Liver (tissue), 9 donors: Measurements from ENCODE around the gene CREB3L2. TPM values are rescaled to one million over a fixed set of nuclear protein-coding genes. Genes with fewer than 3 reads are reported as not detected.

Experiments used
- DNase-seq: peaks from one replicate; pipeline ENCODE4 v3.0.0-alpha.2; 2017; ENCODE audit warnings: low spot score
- H3K27ac ChIP-seq, 2 donors: one replicate each; pipeline ENCODE4 v1.7.0; 2013; ENCODE audit warnings: inconsistent platforms in 2 of 2, low read length in 2 of 2, control low read depth in 1 of 2, low read depth in 1 of 2, mild to moderate bottlenecking in 1 of 2
- H3K27me3 ChIP-seq, 4 donors: one replicate each; pipeline versions ENCODE4 v1.6.1 to v1.7.0; 2013; ENCODE audit warnings: low read length in 3 of 4, inconsistent platforms in 1 of 4, mild to moderate bottlenecking in 1 of 4, moderate library complexity in 1 of 4; ENCODE audit not compliant: control insufficient read depth in 4 of 4, insufficient read depth in 4 of 4
- H3K36me3 ChIP-seq, 4 donors: one replicate each; pipeline versions ENCODE4 v1.6.1 to v1.7.0; 2013; ENCODE audit warnings: low read length in 3 of 4, mild to moderate bottlenecking in 3 of 4, low read depth in 1 of 4, moderate library complexity in 1 of 4; ENCODE audit not compliant: control insufficient read depth in 4 of 4, insufficient read depth in 3 of 4
- H3K4me1 ChIP-seq, 4 donors: one replicate each; pipeline versions ENCODE4 v1.6.1 to v1.7.0; 2013; ENCODE audit warnings: low read length in 3 of 4, mild to moderate bottlenecking in 3 of 4, moderate library complexity in 1 of 4; ENCODE audit not compliant: control insufficient read depth in 4 of 4, insufficient read depth in 4 of 4
- H3K4me3 ChIP-seq, 3 donors: one replicate each; pipeline versions ENCODE4 v1.6.1 to v1.7.0; 2013; ENCODE audit warnings: low read length in 3 of 3, control low read depth in 1 of 3, low read depth in 1 of 3, mild to moderate bottlenecking in 1 of 3
- H3K9ac ChIP-seq, 2 donors: one replicate each; pipeline ENCODE4 v1.7.0; 2013; ENCODE audit warnings: low read length in 2 of 2, mild to moderate bottlenecking in 2 of 2, moderate library complexity in 2 of 2, control low read depth in 1 of 2, low read depth in 1 of 2
- H3K9me3 ChIP-seq, 4 donors: one replicate each; pipeline versions ENCODE4 v1.6.1 to v1.7.0; 2013; ENCODE audit warnings: low read length in 3 of 4; ENCODE audit not compliant: control insufficient read depth in 4 of 4
- CTCF ChIP-seq: fragments of 150-350 bp; IDR thresholded peaks from 2 replicates; pipeline ENCODE4 v1.5.1; 2017; ENCODE audit warnings: improper control_type of control experiment, low read depth, low read length; ENCODE audit not compliant: missing input control
- FOXA2 ChIP-seq: IDR thresholded peaks from 2 replicates; pipeline ENCODE4 v1.6.1; 2016; ENCODE audit warnings: antibody characterized with exemption
- GABPA ChIP-seq, 2 donors: IDR thresholded peaks in 1 of 2; conservative IDR thresholded peaks in 1 of 2; 2 replicates each; pipeline ENCODE4 v1.6.1; 2016; ENCODE audit warnings: antibody characterized with exemption in 2 of 2, mild to moderate bottlenecking in 1 of 2, moderate library complexity in 1 of 2
- MAX ChIP-seq: IDR thresholded peaks from 2 replicates; pipeline ENCODE4 v1.6.1; 2016; ENCODE audit warnings: antibody characterized with exemption
- RAD21 ChIP-seq, 2 donors: IDR thresholded peaks; 2 replicates each; pipeline ENCODE4 v1.6.1; 2016; ENCODE audit warnings: antibody characterized with exemption in 2 of 2, mild to moderate bottlenecking in 2 of 2
- REST ChIP-seq: IDR thresholded peaks from 2 replicates; pipeline ENCODE4 v1.6.1; 2016; ENCODE audit warnings: antibody characterized with exemption, mild to moderate bottlenecking
- TAF1 ChIP-seq: conservative IDR thresholded peaks from 2 replicates; pipeline ENCODE4 v1.6.1; 2016; ENCODE audit warnings: antibody characterized with exemption, mild to moderate bottlenecking
- ZBTB33 ChIP-seq: IDR thresholded peaks from 2 replicates; pipeline ENCODE4 v1.6.1; 2016; ENCODE audit warnings: antibody characterized with exemption
- WGBS: extraction: QIAGEN DNeasy Blood & Tissue Kit; methylation state at CpG from one replicate; pipeline ENCODE4 v1.1.7; 2013; 5-methylcytosine and 5-hydroxymethylcytosine counted together
- polyA plus RNA-seq, 2 donors: library from polyadenylated mRNA; stranded (reverse) in 1 of 2; unstranded in 1 of 2; fragments of 200-250 nt in 1 of 2; fragments of >200 nt in 1 of 2; fragmentation: Nextera tagmentation in 1 of 2; extraction: Ambion mirVana in 1 of 2; gene quantifications; one replicate each; pipeline versions ENCODE4 v1.2.1 to v1.2.3, GENCODE V29; 2013 to 2015
- total RNA-seq, 2 donors: library from RNA; depleted of rRNA; stranded (reverse); fragments of >200 nt; gene quantifications; one replicate each; pipeline ENCODE4 v1.2.3, GENCODE V29; 2014
- donor health status: healthy.
- donor health status: healthy.
- donor health status: healthy.
- donor health status: healthy.
- donor health status: healthy.

Gene CREB3L2
- total and polyA plus RNA-seq, 4 donors: 6.7 to 16.6 (median 9.9) TPM

GRCh38 chr7:137882261-137882668, 119.6 kb downstream of the CREB3L2 start:
- 96% methylated on average over 5 of the region's 5 CpGs for WGBS
- TF ChIP-seq TAF1 (no peak), ZBTB33 (no peak), CTCF (no peak), MAX (no peak), FOXA2 (no peak), GABPA (IDR thresholded peaks at IDR 0.05 in 1 of 2, conservative IDR thresholded peaks at IDR 0.05 in 1 of 2) (no peak), REST (no peak)
- H3K27me3 ChIP-seq: no peaks in the 10 kb centered on the region
- no peaks in the 10 kb centered on the region for H3K4me1 ChIP-seq
- H3K4me3 ChIP-seq: no peak overlapping the region
- H3K27ac ChIP-seq: no peak overlapping the region
- H3K36me3 ChIP-seq: peaks cover 26 to 70% (median 67%) of the 10 kb centered on the region in 4 donors
- DNase-seq: no peak
- no peaks in the 10 kb centered on the region for H3K9me3 ChIP-seq
- H3K9ac ChIP-seq: no peak overlapping the region

GRCh38 chr7:137881607-137882260, 120.2 kb downstream of the CREB3L2 start:
- 97% methylated on average over 8 of the region's 8 CpGs for WGBS
- Histone ChIP-seq H3K27me3 (no peaks in the 10 kb centered on the region), H3K9me3 (no peaks in the 10 kb centered on the region), H3K9ac (no peak overlapping the region), H3K4me1 (no peaks in the 10 kb centered on the region), H3K27ac (no peak overlapping the region), H3K36me3 (peaks cover 27 to 73% (median 65%) of the 10 kb centered on the region in 4 donors), H3K4me3 (no peak overlapping the region)
- DNase-seq: no peak
- no peak for TF ChIP-seq REST
- no peak for TF ChIP-seq RAD21 (IDR thresholded peaks at IDR 0.05)
- no peak for TF ChIP-seq ZBTB33
